ENCODE measurements around the gene USP1. TPM values are rescaled to one million over a fixed set of nuclear protein-coding genes. Genes with fewer than 3 reads are reported as not detected.

USP1 gene
- total RNA-seq, 1 experiment from 2014 or later: 42.9 TPM

- Histone ChIP-seq H3K9me3 (ENCODE audit: control insufficient read depth, insufficient read depth, low read depth, low read length) (no peaks in the 10 kb centered on the region), H3K4me3 (ENCODE audit: low read depth in 2 of 2, low read length in 2 of 2) (no peak overlapping the region), H3K27ac (ENCODE audit: low read length) (no peak overlapping the region), H3K4me1 (ENCODE audit: control insufficient read depth, insufficient read depth, low read length) (no peaks in the 10 kb centered on the region), H3K27me3 (ENCODE audit: control insufficient read depth, insufficient read depth, low read length) (no peaks in the 10 kb centered on the region), H3K36me3 (ENCODE audit: control insufficient read depth, insufficient read depth, low read length) (peaks cover 2% of the 10 kb centered on the region)
- DNase-seq (ENCODE audit: low read depth, low spot score): no peak
- in situ Hi-C loops (cut with HindIII; ENCODE audit: low pct_unique_long_range_greater_than_20kb, low sequenced_read_pairs) (no loop called here), intact Hi-C loops (cut with micrococcal nuclease; ENCODE audit: unreplicated experiment) (no loop called here)
- no peak for ATAC-seq
- ChIA-PET CTCF (no interaction called here), POLR2A (interaction anchor here (0.6 kb wide), 1 partner anchor 254 kb away, joined by 3 read pairs; no protein-coding TSS in a partner anchor)
- BruUV-seq (replicated peaks): no TSS peak
- no peak for TF ChIP-seq REST (IDR thresholded peaks at IDR 0.05; ENCODE audit: insufficient read depth in 1 of 2, low read depth in 2 of 2, low read length in 1 of 2)
- TF ChIP-seq CTCF (IDR thresholded peaks at IDR 0.05): no peak
- TF ChIP-seq POLR2AphosphoS5 (IDR thresholded peaks at IDR 0.05; ENCODE audit: low read depth, low read length): no peak
- no peak for TF ChIP-seq SIN3A (IDR thresholded peaks at IDR 0.05; ENCODE audit: borderline replicate concordance, insufficient read depth, low read depth, low read length)
- no peak for TF ChIP-seq TCF7L2 (IDR thresholded peaks at IDR 0.05; ENCODE audit: low read depth, low read length)
Measured at GRCh38 chr1:62492521-62492920, 55.7 kb downstream of the USP1 start.

- no peak for DNase-seq (ENCODE audit: low read depth, low spot score)
- Histone ChIP-seq H3K36me3 (ENCODE audit: control insufficient read depth, insufficient read depth, low read length) (peaks cover 2% of the 10 kb centered on the region; the same call in 1 of the 2 replicates), H3K27me3 (ENCODE audit: control insufficient read depth, insufficient read depth, low read length) (no peaks in the 10 kb centered on the region), H3K4me3 (ENCODE audit: low read depth in 2 of 2, low read length in 2 of 2) (no peak overlapping the region), H3K4me1 (ENCODE audit: control insufficient read depth, insufficient read depth, low read length) (no peaks in the 10 kb centered on the region), H3K27ac (ENCODE audit: low read length) (no peak overlapping the region), H3K9me3 (ENCODE audit: control insufficient read depth, insufficient read depth, low read depth, low read length) (no peaks in the 10 kb centered on the region)
- intact Hi-C loops (cut with micrococcal nuclease; ENCODE audit: unreplicated experiment): no loop called here
- BruUV-seq (replicated peaks): no TSS peak
- POLR2A ChIA-PET: no interaction called here
- CTCF ChIA-PET: no interaction called here
- in situ Hi-C loops (cut with HindIII; ENCODE audit: low pct_unique_long_range_greater_than_20kb, low sequenced_read_pairs): no loop called here
- TF ChIP-seq POLR2AphosphoS5 (IDR thresholded peaks at IDR 0.05; ENCODE audit: low read depth, low read length): no peak
- no peak for ATAC-seq
Measured at GRCh38 chr1:62493656-62494055, 56.8 kb downstream of the USP1 start.

- H3K9me3 ChIP-seq (ENCODE audit: control insufficient read depth, insufficient read depth, low read depth, low read length): no peaks in the 10 kb centered on the region
- ChIA-PET POLR2A (no interaction called here), CTCF (no interaction called here)
- no peaks in the 10 kb centered on the region for H3K4me1 ChIP-seq (ENCODE audit: control insufficient read depth, insufficient read depth, low read length)
- no peak overlapping the region for H3K4me3 ChIP-seq (ENCODE audit: low read depth in 2 of 2, low read length in 2 of 2)
- BruUV-seq (replicated peaks): no TSS peak
- no peak for ATAC-seq
- intact Hi-C loops (cut with micrococcal nuclease; ENCODE audit: unreplicated experiment): no loop called here
- no peak for DNase-seq (ENCODE audit: low read depth, low spot score)
- peaks cover 2% of the 10 kb centered on the region; the same call in 1 of the 2 replicates for H3K36me3 ChIP-seq (ENCODE audit: control insufficient read depth, insufficient read depth, low read length)
- H3K27ac ChIP-seq (ENCODE audit: low read length): no peak overlapping the region
- in situ Hi-C loops (cut with HindIII; ENCODE audit: low pct_unique_long_range_greater_than_20kb, low sequenced_read_pairs): no loop called here
- TF ChIP-seq CTCF (IDR thresholded peaks at IDR 0.05) (no peak), SIN3A (IDR thresholded peaks at IDR 0.05; ENCODE audit: borderline replicate concordance, insufficient read depth, low read depth, low read length) (no peak), TCF7L2 (IDR thresholded peaks at IDR 0.05; ENCODE audit: low read depth, low read length) (no peak)
- H3K27me3 ChIP-seq (ENCODE audit: control insufficient read depth, insufficient read depth, low read length): no peaks in the 10 kb centered on the region
Measured at GRCh38 chr1:62494137-62494536, 57.3 kb downstream of the USP1 start.
